G401.6 (cell line): ENCODE measurements around the gene PCYOX1L.

Experiments used
- FAIRE-seq: peaks from 2 replicates; lab custom pipeline; 2012; peaks lifted over from hg19 to GRCh38; lab: Jason Lieb, UNC

PCYOX1L gene

DNA sequence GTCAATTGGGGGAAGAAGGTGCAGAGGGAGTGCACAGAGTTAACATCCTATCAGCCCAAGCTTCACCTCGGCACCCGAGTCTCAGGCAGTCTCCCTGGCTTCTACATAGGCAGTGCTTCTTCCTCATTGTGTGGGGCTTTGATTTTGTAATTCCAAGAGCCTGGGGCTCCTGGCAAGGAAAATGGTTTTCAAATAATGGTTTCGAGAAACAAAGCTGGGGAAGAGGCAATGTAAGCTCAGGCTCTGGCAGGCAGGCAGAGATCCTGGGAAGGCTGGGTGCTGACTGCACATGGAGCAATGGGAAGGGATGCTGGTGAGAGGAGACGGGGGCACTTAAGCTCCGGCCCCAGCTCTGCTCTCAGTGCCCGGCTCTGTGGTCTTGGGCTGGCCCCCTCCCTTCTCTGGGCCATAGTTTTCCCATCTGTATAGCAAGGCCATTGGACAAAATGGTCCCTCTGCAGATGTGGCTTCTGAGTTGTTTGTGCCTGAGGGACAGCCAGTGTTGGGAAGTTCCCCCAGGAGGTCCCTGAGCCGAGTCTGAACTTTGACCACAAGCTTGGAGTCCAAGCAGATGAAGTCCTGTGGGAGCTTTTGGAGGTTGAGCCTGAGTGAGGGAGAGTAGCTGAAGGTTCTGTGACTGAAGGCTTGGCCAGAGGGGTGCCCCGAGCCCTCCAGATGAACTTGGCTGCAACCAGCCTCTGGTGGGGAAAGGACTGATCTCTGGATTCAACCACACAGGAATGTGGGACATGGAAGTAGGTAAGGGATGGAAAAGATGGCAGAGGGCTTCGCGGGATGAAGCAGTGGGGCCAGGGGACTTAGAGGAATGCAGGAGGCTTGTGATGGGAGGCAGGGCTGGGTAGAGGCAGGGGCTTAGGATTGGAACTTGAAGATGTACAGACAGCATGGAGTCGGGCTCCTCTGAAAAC lies 49.7 kb downstream of the PCYOX1L start:
- no peak for FAIRE-seq

DNA sequence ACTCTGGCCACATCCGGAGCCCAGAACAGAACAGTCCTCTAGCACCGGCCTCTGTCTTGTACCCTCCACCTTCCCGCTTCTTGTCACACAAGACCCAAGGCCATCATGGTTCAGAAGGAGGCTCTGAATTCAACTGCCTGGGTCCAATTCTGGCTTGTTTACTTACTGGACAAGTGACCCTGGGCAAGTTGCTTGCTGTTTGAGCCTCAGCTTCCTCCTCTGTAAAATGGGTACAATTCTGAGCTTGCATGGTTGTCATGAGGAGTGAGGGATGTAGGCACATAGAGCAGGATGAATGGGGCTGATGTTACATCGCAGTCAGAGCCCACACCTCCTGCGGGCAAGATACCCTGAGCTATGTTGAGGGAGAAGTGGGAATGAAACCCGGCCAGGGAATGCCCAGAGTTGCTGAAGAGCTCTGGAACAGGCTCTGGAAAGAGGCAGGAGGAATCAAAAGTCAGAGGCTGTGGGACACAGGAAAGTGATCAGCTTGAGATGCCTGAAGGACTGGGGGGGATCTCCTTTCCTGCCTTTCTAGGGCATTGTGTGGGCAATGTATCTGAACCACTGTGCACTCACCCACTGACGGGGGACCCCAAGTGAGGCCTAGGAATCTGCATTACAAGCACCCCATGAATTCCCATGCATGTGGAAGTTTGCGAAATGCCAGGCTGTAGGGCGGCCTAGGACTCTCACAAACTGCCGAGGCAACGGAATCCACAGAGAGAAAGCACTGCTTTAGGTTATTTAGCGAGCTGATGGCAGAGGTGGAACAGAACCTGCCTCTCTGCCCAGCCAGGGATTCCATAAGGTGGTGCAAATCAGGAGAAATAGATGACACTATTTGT lies 50.6 kb downstream of the PCYOX1L start:
- FAIRE-seq: no peak

DNA sequence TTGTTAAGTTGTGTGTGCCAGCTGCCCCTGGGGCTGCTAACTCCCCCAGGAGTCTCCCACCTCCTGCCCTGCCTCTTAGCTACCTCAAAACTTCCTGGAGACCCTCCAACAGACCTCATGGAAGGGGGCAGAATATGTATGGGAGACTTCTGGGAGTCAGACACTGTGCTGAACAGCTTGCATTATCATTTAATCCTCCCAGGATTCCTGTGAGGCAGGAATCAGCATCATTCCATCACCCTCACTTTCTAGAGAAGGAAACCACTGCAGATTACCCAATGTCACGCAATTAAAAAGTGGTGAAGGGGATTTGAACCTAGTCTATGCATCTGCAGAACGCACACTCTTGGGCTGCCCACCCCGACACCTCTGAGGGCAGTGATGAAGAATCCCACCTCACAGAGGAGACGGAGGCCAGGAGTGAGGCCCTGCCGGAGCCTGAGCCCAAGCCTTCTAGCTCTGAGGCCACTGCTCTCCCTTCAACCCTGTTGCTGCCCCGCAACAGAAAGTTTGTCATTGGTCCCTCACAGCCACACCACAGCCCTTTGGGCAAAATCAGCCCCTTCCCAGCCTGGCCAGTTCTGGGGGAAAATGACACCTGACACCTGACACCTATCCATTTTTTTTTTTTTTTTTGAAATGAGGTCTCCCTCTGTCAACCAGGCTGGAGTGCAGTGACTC lies 51.6 kb downstream of the PCYOX1L start:
- no peak for FAIRE-seq

DNA sequence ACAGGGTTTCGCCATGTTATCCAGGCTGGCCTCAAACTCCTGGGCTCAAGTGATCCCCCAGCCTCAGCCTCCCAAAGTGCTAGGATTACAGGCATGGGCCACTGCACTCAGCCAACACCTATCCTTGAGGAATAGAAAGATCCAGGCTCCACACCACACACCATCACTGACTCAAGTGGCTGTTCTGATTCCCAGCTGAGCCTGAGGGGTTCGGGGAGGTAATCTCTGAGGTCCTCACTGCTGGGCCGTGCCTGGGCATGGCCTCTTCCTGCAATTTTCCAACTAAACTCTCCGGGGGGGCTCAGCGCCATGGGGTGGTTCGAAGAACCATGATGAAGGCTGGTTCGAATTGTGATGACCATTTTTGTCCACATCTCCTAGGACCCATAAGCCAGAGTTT lies 52.2 kb downstream of the PCYOX1L start:
- FAIRE-seq: no peak

DNA sequence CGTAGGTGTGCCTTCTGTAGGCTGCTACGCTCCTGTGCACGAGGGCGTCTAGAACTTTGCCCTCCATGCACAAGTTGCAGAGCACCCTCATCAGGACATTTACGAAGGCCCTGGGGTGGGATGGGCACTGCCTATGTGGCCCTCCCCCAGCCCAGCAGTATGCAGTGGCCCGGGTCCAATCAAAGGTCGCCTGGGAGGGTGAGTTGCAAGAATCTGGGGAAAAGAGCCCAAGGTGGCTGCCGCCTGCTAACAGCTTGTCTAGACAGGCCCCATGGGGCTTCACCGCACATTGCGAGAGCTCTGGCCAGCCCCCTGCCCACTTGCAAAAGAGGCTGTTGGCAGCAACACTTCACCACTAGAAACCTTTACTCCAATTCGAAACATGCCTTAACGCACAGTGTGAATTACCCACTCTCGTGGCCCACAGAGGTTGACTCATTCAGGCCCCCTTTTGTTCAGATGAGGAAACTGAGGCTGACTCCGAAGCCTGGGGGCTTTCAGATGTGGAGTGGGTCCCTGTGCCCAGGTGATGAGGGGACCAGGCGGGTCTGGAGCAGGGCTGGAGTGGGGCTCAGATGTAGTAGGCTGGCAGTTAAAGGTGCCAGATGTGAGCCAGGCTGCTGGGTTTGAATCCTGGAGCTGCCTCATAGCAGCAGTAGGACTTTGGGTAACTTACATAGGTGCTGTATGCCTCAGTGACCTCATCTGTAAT lies 53.0 kb downstream of the PCYOX1L start:
- no peak for FAIRE-seq

DNA sequence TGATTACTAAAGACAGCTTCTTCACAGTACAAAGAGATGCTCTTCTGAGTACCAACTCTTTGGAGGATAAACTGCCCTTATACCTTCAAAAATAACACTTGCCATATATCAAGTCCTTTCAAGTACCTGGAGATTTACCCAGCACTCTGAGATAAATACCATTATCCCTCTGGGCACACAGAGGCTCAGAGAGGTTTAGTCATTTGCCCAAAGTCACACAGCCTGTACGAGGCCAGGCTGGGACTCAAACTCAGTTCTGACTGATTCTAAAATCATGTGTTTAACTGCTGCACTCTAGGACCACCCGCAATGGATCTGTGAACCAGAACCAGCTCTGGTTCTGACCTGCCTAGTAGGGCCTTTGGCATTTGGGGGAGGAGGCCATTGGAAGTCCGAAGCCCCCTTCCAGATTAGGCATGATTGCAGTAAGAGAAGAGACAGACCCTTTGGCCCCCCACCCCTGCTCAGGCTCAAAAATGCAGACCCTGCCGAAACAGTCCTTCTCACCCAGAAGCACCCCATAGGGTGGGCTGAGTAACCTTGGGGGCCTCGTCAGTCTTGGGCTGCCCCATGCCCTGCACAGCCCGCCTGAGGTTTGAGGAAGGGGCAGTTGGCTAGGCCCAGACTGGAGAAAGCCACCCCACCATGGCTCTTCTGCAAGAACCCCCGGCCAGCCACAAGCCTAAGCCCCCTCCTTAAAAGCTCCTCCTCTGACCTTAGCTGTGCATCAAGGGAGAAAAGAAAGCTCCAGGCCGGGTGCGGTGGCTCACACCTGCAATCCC lies 54.1 kb downstream of the PCYOX1L start:
- no peak for FAIRE-seq

GRCh38 chr5:149412783-149413476 lies 55.1 kb downstream of the PCYOX1L start:
- no peak for FAIRE-seq

GRCh38 chr5:149413477-149414210 lies 55.8 kb downstream of the PCYOX1L start:
- FAIRE-seq: no peak

DNA sequence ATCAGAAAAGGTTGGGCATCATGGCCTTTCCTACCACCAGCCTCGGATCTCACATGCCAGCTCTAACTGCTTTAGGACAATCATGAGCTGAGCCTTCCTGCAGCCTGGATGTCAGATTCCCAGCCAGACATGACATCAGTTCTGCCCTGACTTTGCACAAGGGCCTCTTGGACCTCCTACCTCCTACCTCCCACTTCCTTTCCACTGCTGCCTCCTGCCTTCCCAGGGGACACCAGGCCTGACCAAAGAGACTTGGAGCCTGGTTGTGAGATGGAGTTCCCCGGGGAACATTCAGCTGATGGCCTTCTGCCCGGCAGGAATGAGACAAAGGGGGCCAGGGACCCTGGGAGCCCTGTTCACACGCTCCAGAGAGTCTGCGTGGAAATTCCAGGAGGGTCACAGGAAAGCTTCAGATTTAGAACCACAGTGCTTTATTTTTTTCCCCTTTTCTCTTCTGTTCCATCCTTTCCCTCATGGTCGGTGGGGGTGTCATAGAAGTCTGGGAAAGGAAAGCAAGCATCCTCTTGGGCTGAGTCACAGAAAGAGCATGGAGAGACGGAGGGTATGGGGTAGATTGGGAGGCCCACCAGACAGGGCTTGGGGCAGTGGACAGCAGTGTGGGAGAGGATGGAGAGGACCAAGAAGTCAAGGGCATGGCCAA lies 56.7 kb downstream of the PCYOX1L start:
- FAIRE-seq: no peak

- no peak for FAIRE-seq
Measured at GRCh38 chr5:149415066-149415967, 57.5 kb downstream of the PCYOX1L start.

DNA sequence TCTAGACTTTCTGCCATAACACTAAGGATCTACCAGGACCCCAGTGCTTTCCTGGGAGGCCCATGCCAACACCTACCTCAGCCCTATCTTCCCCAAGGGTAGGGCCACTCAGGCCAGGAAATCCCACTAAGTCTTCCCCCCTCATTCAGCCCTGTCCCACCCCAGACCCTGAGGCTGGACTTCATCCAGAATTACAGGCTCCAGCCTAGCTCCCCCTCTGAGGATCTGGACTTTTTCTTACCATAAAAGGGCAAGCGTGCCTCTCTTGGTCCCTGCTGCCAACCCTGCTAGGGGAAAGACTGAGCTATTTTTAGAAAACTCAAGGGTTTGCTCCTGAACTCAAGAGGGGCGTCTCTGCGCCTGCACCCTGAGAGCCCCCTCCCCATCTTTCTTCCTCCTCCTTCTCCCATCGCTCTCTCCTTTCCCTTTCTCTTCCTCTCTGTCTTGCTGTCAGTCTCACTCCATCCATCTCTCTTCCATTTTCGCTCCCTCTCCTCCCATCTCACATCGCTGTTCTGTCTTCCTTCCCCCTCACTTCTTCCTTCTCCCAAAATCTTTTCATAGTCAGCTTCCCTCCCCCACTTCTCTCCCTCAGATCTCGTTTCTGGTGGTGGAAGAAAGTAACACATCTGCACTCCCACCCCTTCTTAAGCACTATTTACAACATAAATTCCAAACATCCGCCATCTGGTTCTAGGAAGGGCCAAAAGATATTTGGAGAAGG lies 59.3 kb downstream of the PCYOX1L start:
- FAIRE-seq: no peak

DNA sequence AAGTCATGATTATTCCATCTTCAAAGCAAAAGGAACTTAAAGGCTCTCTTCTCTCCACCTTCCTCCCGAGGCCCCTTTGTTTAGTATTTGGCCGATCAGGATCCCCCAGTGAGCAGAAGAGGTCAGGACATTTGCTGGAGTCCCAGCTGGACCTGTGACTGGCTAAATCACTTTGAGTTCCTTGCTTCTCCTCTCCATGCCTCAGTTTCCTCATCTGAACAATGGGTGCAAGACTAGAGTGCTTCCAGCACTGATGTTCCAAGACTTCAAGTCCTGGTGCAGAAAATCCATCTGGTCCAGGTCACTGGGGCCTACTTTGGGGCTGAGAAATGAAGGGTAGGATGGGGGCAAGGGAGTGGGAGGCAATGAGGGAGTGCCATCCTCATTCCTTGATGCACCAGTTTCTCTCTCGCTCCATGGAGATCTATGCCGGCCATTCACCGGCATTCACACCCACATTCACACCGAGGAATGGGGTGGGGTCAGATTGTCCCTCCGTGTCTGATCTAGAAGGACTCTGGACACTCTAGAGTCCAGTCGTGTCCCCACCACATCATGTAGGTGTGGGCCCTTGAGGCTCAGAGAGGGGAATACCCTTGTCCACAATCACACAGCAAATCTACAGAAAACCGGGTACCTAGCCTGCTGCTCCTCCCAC lies 60.0 kb downstream of the PCYOX1L start:
- FAIRE-seq: no peak

DNA sequence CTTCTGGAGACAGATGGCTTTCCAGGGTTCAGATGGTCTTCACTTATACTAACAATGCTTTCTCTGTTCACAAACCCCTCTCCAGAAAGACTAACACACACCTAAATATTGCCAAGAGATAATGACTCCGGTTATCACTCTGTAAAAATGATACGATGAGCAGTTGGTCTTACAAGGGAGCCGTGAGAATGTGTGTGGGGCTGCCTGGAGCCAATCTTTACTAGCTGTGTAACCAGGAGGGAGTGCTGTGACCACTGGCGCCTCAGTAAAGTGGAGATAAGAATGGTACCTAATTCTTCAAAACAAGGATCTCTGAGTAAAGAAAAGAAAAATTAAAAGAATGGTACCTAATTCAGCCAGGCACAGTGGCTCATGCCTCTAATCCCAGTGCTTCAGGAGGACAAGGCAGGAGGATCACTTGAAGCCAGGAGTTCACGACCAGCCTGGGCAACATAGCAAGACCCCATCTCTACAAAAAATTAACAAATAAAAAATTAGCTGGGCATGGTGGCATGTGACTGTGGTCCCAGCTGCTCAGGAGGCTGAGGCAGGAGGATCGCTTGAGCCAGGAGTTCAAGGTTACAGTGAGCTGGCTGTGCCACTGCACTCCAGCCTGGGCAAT lies 61.2 kb downstream of the PCYOX1L start:
- FAIRE-seq: no peak
